GM12878 (cell line): Measurements from ENCODE around the gene MB21D2. TPM values are rescaled to one million over a fixed set of nuclear protein-coding genes. Genes with fewer than 3 reads are reported as not detected.

ENCODE experiments used
- GABPA ChIP-seq: IDR thresholded peaks from 2 replicates; pipeline ENCODE4 v1.6.1; 2014; ENCODE audit warnings: antibody characterized with exemption, low read depth, mild to moderate bottlenecking, inconsistent platforms
- HDAC6 ChIP-seq: fragments of 200-600 bp; sonication (generic); IDR thresholded peaks from one replicate; pipeline ENCODE4 v1.8.0; 2017; ENCODE audit warnings: antibody characterized with exemption; ENCODE audit not compliant: unreplicated experiment
- POLR2AphosphoS5 ChIP-seq: IDR thresholded peaks from 2 replicates; pipeline ENCODE4 v1.6.1; 2011; ENCODE audit warnings: mild to moderate bottlenecking, low read length, inconsistent platforms
- SPI1 ChIP-seq: IDR thresholded peaks from 2 replicates; pipeline ENCODE4 v1.6.1; 2011; ENCODE audit warnings: low read depth, mild to moderate bottlenecking, low read length, moderate library complexity, borderline replicate concordance; ENCODE audit not compliant: insufficient read depth
- SREBF1 ChIP-seq: IDR thresholded peaks from 2 replicates; pipeline ENCODE4 v1.6.1; 2012; ENCODE audit warnings: mild to moderate bottlenecking, low read length
- SRF ChIP-seq, 2 experiments: IDR thresholded peaks; 2 replicates each; pipeline ENCODE4 v1.6.1; 2011; ENCODE audit warnings: low read depth in 2 of 2, low read length in 2 of 2, mild to moderate bottlenecking in 1 of 2, moderate library complexity in 1 of 2
- STAT1 ChIP-seq: fragments of 450-650 bp; conservative IDR thresholded peaks from 2 replicates; pipeline ENCODE4 v1.6.1; 2014; ENCODE audit warnings: antibody characterized with exemption, mild to moderate bottlenecking
- TAF1 ChIP-seq: IDR thresholded peaks from 2 replicates; pipeline ENCODE4 v1.6.1; 2011; ENCODE audit warnings: mild to moderate bottlenecking, low read depth, low read length, borderline replicate concordance
- polyA plus RNA-seq, 11 experiments: library from polyadenylated mRNA; depleted of rRNA in 4 of 11; unstranded in 6 of 11; stranded (reverse) in 5 of 11; fragments of >200 nt; fragmentation: Nextera tagmentation in 4 of 11; fragmentation: Illumina TruSeq in 1 of 11; extraction: Ambion mirVana in 4 of 11; extraction: Trizol in 1 of 11; gene quantifications; 1 replicate in 1 of 11; 2 replicates in 10 of 11; pipeline versions ENCODE4 v1.2.1 to v1.2.3, GENCODE V29; 2011 to 2016; ENCODE audit warnings: inconsistent platforms in 2 of 11, missing spikeins in 2 of 11, low read depth in 1 of 11
- total RNA-seq, 4 experiments: library from RNA; depleted of rRNA in 3 of 4; stranded (reverse); fragments of >200 nt in 3 of 4; fragmentation: Illumina TruSeq in 1 of 4; extraction: Trizol in 1 of 4; gene quantifications; 2 replicates each; pipeline versions ENCODE4 v1.2.1 to v1.2.3, GENCODE V29; 2013 to 2021
- TF ChIP-seq, protein P1 (sequence below): fragments of 450-650 bp; formaldehyde crosslinking; IDR thresholded peaks from 2 replicates; pipeline ENCODE4 v1.4.0; 2022; ENCODE audit warnings: mild to moderate bottlenecking, moderate library complexity
- TF ChIP-seq, protein P2 (sequence below): IDR thresholded peaks from 2 replicates; pipeline ENCODE4 v1.6.1; 2012; ENCODE audit warnings: low read depth, low read length, improper control_type of control experiment
- TF ChIP-seq, protein P3 (sequence below): fragments of 450-650 bp; IDR thresholded peaks from 2 replicates; pipeline ENCODE4 v1.6.1; 2017; ENCODE audit warnings: borderline replicate concordance

Gene MB21D2
- total and polyA plus RNA-seq, 10 of the 15 experiments (the other 5 are each of a cell fraction or from before 2014, with no cell fraction given), result 7.9 to 21.2 (median 15.3) TPM

DNA sequence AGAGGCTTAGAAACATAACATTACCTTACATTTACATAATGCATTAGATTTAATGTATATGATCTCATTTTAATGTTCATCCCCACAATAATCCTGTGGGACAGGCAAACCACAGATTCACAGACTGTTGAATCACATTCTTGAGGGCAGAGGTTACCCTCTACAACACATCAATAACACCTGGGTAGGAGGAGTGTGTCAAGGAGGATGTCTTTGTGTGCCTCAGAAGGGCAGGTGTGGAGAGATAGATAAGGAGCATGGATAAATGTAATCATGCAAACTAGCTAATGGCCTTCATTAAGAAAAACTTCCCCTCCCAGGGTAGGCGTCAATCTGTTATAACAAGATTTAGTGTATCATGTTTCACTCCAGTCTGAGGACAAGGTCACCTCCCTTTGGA lies 12.9 kb upstream of the MB21D2 start (continued):
- TF ChIP-seq, protein P1, sequence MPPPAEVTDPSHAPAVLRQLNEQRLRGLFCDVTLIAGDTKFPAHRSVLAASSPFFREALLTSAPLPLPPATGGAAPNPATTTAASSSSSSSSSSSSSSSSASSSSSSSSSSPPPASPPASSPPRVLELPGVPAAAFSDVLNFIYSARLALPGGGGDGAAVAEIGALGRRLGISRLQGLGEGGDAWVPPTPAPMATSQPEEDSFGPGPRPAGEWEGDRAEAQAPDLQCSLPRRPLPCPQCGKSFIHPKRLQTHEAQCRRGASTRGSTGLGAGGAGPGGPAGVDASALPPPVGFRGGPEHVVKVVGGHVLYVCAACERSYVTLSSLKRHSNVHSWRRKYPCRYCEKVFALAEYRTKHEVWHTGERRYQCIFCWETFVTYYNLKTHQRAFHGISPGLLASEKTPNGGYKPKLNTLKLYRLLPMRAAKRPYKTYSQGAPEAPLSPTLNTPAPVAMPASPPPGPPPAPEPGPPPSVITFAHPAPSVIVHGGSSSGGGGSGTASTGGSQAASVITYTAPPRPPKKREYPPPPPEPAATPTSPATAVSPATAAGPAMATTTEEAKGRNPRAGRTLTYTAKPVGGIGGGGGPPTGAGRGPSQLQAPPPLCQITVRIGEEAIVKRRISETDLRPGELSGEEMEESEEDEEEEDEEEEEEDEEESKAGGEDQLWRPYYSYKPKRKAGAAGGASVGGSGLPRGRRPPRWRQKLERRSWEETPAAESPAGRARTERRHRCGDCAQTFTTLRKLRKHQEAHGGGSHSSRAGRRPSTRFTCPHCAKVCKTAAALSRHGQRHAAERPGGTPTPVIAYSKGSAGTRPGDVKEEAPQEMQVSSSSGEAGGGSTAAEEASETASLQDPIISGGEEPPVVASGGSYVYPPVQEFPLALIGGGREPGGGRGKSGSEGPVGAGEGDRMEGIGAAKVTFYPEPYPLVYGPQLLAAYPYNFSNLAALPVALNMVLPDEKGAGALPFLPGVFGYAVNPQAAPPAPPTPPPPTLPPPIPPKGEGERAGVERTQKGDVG (CRISPR knock-in tag), result no peak
- TF ChIP-seq GABPA (no peak), POLR2AphosphoS5 (no peak), SPI1 (no peak), SRF (IDR thresholded peaks at IDR 0.05; ENCODE audit: low read depth in 2 of 2, low read length in 2 of 2) (no peak), SREBF1 (no peak), HDAC6 (no peak), STAT1 (no peak), TAF1 (no peak)
- TF ChIP-seq, protein P2, sequence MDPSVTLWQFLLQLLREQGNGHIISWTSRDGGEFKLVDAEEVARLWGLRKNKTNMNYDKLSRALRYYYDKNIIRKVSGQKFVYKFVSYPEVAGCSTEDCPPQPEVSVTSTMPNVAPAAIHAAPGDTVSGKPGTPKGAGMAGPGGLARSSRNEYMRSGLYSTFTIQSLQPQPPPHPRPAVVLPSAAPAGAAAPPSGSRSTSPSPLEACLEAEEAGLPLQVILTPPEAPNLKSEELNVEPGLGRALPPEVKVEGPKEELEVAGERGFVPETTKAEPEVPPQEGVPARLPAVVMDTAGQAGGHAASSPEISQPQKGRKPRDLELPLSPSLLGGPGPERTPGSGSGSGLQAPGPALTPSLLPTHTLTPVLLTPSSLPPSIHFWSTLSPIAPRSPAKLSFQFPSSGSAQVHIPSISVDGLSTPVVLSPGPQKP, result no peak
- TF ChIP-seq, protein P3, sequence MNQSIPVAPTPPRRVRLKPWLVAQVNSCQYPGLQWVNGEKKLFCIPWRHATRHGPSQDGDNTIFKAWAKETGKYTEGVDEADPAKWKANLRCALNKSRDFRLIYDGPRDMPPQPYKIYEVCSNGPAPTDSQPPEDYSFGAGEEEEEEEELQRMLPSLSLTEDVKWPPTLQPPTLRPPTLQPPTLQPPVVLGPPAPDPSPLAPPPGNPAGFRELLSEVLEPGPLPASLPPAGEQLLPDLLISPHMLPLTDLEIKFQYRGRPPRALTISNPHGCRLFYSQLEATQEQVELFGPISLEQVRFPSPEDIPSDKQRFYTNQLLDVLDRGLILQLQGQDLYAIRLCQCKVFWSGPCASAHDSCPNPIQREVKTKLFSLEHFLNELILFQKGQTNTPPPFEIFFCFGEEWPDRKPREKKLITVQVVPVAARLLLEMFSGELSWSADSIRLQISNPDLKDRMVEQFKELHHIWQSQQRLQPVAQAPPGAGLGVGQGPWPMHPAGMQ, result no peak
